Caco-2 (cell line): Measurements from ENCODE around the gene ADARB2. TPM values are rescaled to one million over a fixed set of nuclear protein-coding genes. Genes with fewer than 3 reads are reported as not detected.
A peak's percentile ranks its signal among the peaks of the same experiment; 100 is the strongest.

ENCODE experiments used
- BruUV-seq: library from RNA; stranded (reverse); fragments of 400-500 nt; replicated peaks from 2 replicates; lab custom pipeline; 2021; lab: Mats Ljungman, UMichigan
- CTCF ChIA-PET: fragments of 300-600 bp; sonication (Branson Sonifier 250); formaldehyde crosslinking; loops from one replicate; lab custom pipeline; 2022; ENCODE audit warnings: antibody characterized with exemption; lab: Charles Lee
- POLR2A ChIA-PET: fragments of 300-600 bp; sonication (Branson Sonifier 250); formaldehyde crosslinking; loops from one replicate; lab custom pipeline; 2022; ENCODE audit warnings: antibody characterized with exemption; lab: Charles Lee
- DNase-seq, 2 experiments: peaks; one replicate each; pipeline versions ENCODE4 v3.0.0 to v3.0.0-alpha.2; 2020 to 2022
- H3K27me3 ChIP-seq: replicated peaks from 2 replicates; pipeline ENCODE4 v1.6.0; 2011; ENCODE audit warnings: low read length; ENCODE audit not compliant: control insufficient read depth, insufficient read depth
- H3K36me3 ChIP-seq: 2 replicates; pipeline ENCODE4 v1.5.1; 2011; ENCODE audit warnings: low read length; ENCODE audit not compliant: control insufficient read depth, insufficient read depth
- H3K4me1 ChIP-seq: fragments of 250-450 bp; sonication (Bioruptor Pico); 2 replicates; pipeline ENCODE4 v1.5.1; 2020; ENCODE audit warnings: mild to moderate bottlenecking
- H3K4me3 ChIP-seq: 2 replicates; pipeline ENCODE4 v1.5.1; 2011; ENCODE audit warnings: low read depth, mild to moderate bottlenecking, control low read depth, low read length
- H3K9me3 ChIP-seq: fragments of 250-450 bp; sonication (Bioruptor Pico); 2 replicates; pipeline ENCODE4 v1.5.1; 2020; ENCODE audit warnings: mild to moderate bottlenecking, moderate library complexity
- H3K27ac Mint-ChIP-seq: one replicate; pipeline ENCODE4 v1.8.0; 2022; ENCODE audit warnings: mixed read lengths; ENCODE audit not compliant: unreplicated experiment
- H3K27me3 Mint-ChIP-seq: one replicate; pipeline ENCODE4 v1.8.0; 2022; ENCODE audit warnings: mixed read lengths; ENCODE audit not compliant: insufficient read depth, unreplicated experiment
- H3K36me3 Mint-ChIP-seq: one replicate; pipeline ENCODE4 v1.8.0; 2022; ENCODE audit warnings: mild to moderate bottlenecking, mixed read lengths; ENCODE audit not compliant: insufficient read depth, unreplicated experiment
- H3K4me1 Mint-ChIP-seq: one replicate; pipeline ENCODE4 v1.8.0; 2022; ENCODE audit warnings: low read depth, mixed read lengths; ENCODE audit not compliant: unreplicated experiment
- H3K4me3 Mint-ChIP-seq: one replicate; pipeline ENCODE4 v1.8.0; 2022; ENCODE audit warnings: mild to moderate bottlenecking, moderate library complexity, mixed read lengths; ENCODE audit not compliant: unreplicated experiment
- H3K9me3 Mint-ChIP-seq: one replicate; pipeline ENCODE4 v1.8.0; 2022; ENCODE audit warnings: mixed read lengths; ENCODE audit not compliant: unreplicated experiment
- CTCF ChIP-seq, 2 experiments: fragments of 200-600 bp in 1 of 2; IDR thresholded peaks; 1 replicate in 1 of 2; 2 replicates in 1 of 2; pipeline versions ENCODE4 v1.5.1 to v1.8.0; 2011 to 2022; ENCODE audit warnings: antibody characterized with exemption in 1 of 2, control low read depth in 1 of 2, inconsistent platforms in 1 of 2, low read depth in 1 of 2, low read length in 1 of 2, mild to moderate bottlenecking in 1 of 2, moderate library complexity in 1 of 2; ENCODE audit not compliant: insufficient read depth in 1 of 2, severe bottlenecking in 1 of 2, unreplicated experiment in 1 of 2
- intact Hi-C: fragments of 100-400 bp; cut with micrococcal nuclease; formaldehyde crosslinking; loops from one replicate; pipeline ENCODE4 v1.10.0; 2022; ENCODE audit not compliant: unreplicated experiment
- total RNA-seq: library from RNA; stranded (reverse); gene quantifications from 2 replicates; pipeline ENCODE4 v1.2.3, GENCODE V29; 2022

ADARB2 gene
- total RNA-seq, 1 experiment from 2014 or later: 0.27 TPM

GRCh38 chr10:1183701-1184100 is 553.6 kb downstream of the ADARB2 start:
- no TSS peak for BruUV-seq
- TF ChIP-seq CTCF (IDR thresholded peaks at IDR 0.05; ENCODE audit: insufficient read depth in 1 of 2, low read depth in 1 of 2, low read length in 1 of 2, severe bottlenecking in 1 of 2, unreplicated experiment in 1 of 2): no peak
- peak in 1 of 2 experiments; percentile 29 for DNase-seq
- Histone ChIP-seq H3K27me3 (no peaks in the 10 kb centered on the region), H3K4me3 (no peak overlapping the region), H3K36me3 (0 out of 2 replicates have a peak, but pooled peaks cover 2% of the 10 kb centered on the region), H3K4me1 (no peaks in the 10 kb centered on the region; the same call in 1 of the 2 replicates), H3K9me3 (no peaks in the 10 kb centered on the region)
- Mint-ChIP-seq H3K9me3 (no peaks in the 10 kb centered on the region), H3K27ac (no peak overlapping the region), H3K27me3 (no peaks in the 10 kb centered on the region), H3K4me1 (no peaks in the 10 kb centered on the region), H3K4me3 (no peak overlapping the region), H3K36me3 (no peaks in the 10 kb centered on the region)
- intact Hi-C loops: loop anchor here (5.0 kb wide), 1 partner anchor 109 kb away; no protein-coding TSS in a partner anchor
- CTCF ChIA-PET: interaction anchor here (1.1 kb wide), 1 partner anchor 12 kb away, joined by 6 read pairs; no protein-coding TSS in a partner anchor
- POLR2A ChIA-PET: no interaction called here

GRCh38 chr10:1183033-1183396 is 554.3 kb downstream of the ADARB2 start:
- Mint-ChIP-seq H3K36me3 (no peaks in the 10 kb centered on the region), H3K9me3 (no peaks in the 10 kb centered on the region), H3K4me1 (no peaks in the 10 kb centered on the region), H3K27ac (no peak overlapping the region), H3K27me3 (no peaks in the 10 kb centered on the region), H3K4me3 (no peak overlapping the region)
- Histone ChIP-seq H3K4me1 (no peaks in the 10 kb centered on the region), H3K4me3 (no peak overlapping the region), H3K9me3 (no peaks in the 10 kb centered on the region), H3K36me3 (no peaks in the 10 kb centered on the region), H3K27me3 (no peaks in the 10 kb centered on the region)
- CTCF ChIA-PET: no interaction called here
- POLR2A ChIA-PET: no interaction called here
- peak; percentile 33 to 47 for DNase-seq
- BruUV-seq: no TSS peak
- no peak for TF ChIP-seq CTCF (IDR thresholded peaks at IDR 0.05; ENCODE audit: insufficient read depth in 1 of 2, low read depth in 1 of 2, low read length in 1 of 2, severe bottlenecking in 1 of 2, unreplicated experiment in 1 of 2)
- intact Hi-C loops: loop anchor here (5.0 kb wide), 1 partner anchor 109 kb away; no protein-coding TSS in a partner anchor

GRCh38 chr10:1182280-1183032 is 554.9 kb downstream of the ADARB2 start:
- no peak overlapping the region for H3K27ac Mint-ChIP-seq

More at GRCh38 chr10:1182280-1183032, 554.9 kb downstream of the ADARB2 start:
- Histone ChIP-seq H3K4me3 (no peak overlapping the region), H3K36me3 (no peaks in the 10 kb centered on the region), H3K4me1 (no peaks in the 10 kb centered on the region), H3K27me3 (no peaks in the 10 kb centered on the region), H3K9me3 (no peaks in the 10 kb centered on the region)
- POLR2A ChIA-PET: no interaction called here
- Mint-ChIP-seq H3K27me3 (no peaks in the 10 kb centered on the region), H3K4me1 (no peaks in the 10 kb centered on the region), H3K36me3 (no peaks in the 10 kb centered on the region), H3K9me3 (no peaks in the 10 kb centered on the region), H3K4me3 (no peak overlapping the region)
- peak in 1 of 2 experiments; percentile 22 for DNase-seq
- TF ChIP-seq CTCF (IDR thresholded peaks at IDR 0.05; ENCODE audit: insufficient read depth in 1 of 2, low read depth in 1 of 2, low read length in 1 of 2, severe bottlenecking in 1 of 2, unreplicated experiment in 1 of 2): no peak
- CTCF ChIA-PET: no interaction called here
- intact Hi-C loops: loop anchor here (5.0 kb wide), 1 partner anchor 110 kb away; no protein-coding TSS in a partner anchor
- no TSS peak for BruUV-seq
